Choroid plexus epithelial cell (primary cell): ENCODE data around the gene TM4SF20.

Source experiments
- DNase-seq: peaks from one replicate; pipeline ENCODE4 v3.0.0-alpha.2; 2010; ENCODE audit warnings: low read depth
- H3K4me3 ChIP-seq: 2 replicates; pipeline ENCODE4 v1.5.1; 2011; ENCODE audit warnings: low read depth, mild to moderate bottlenecking, control low read depth, low read length, moderate library complexity
- TF ChIP-seq, protein P1 (sequence below): conservative IDR thresholded peaks from 2 replicates; pipeline ENCODE4 v1.5.1; 2011; ENCODE audit warnings: low read depth, mild to moderate bottlenecking, control low read depth, inconsistent platforms, low read length, moderate library complexity

Gene TM4SF20

GRCh38 chr2:227410191-227410590 is 31.1 kb upstream of the TM4SF20 start:
- TF ChIP-seq, protein P1, sequence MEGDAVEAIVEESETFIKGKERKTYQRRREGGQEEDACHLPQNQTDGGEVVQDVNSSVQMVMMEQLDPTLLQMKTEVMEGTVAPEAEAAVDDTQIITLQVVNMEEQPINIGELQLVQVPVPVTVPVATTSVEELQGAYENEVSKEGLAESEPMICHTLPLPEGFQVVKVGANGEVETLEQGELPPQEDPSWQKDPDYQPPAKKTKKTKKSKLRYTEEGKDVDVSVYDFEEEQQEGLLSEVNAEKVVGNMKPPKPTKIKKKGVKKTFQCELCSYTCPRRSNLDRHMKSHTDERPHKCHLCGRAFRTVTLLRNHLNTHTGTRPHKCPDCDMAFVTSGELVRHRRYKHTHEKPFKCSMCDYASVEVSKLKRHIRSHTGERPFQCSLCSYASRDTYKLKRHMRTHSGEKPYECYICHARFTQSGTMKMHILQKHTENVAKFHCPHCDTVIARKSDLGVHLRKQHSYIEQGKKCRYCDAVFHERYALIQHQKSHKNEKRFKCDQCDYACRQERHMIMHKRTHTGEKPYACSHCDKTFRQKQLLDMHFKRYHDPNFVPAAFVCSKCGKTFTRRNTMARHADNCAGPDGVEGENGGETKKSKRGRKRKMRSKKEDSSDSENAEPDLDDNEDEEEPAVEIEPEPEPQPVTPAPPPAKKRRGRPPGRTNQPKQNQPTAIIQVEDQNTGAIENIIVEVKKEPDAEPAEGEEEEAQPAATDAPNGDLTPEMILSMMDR, result no peak
- H3K4me3 ChIP-seq, result no peak overlapping the region
- no peak for DNase-seq

DNA sequence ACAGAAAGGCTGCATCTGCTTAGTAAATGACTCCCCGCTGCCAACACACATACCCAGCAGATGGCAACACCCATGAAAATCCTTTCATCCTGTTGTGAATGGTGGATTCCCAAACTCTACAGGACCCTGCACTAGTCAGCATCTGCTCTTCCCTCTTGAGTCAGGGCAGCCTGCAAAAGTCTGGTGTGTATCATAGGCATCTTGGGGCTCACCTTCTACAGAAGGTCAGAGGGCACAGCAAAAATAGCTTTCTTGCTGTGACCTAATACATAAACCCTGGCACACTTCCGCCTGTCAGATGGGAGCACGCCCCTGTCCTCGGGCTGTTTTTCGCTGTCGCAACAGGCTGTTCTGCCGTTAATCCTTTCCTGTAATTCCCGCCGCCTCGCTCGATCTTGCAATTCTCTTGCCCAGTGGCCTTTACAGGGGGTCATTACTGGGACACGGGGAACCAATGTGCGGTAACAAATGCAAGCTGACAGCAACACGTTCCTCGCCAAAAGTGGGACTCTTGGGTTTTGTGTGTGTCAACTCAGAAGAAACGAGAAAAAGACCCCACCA is 28.6 kb upstream of the TM4SF20 start:
- no peak overlapping the region for H3K4me3 ChIP-seq
- peak; percentile 39 for DNase-seq
- TF ChIP-seq, protein P1, result no peak

DNA sequence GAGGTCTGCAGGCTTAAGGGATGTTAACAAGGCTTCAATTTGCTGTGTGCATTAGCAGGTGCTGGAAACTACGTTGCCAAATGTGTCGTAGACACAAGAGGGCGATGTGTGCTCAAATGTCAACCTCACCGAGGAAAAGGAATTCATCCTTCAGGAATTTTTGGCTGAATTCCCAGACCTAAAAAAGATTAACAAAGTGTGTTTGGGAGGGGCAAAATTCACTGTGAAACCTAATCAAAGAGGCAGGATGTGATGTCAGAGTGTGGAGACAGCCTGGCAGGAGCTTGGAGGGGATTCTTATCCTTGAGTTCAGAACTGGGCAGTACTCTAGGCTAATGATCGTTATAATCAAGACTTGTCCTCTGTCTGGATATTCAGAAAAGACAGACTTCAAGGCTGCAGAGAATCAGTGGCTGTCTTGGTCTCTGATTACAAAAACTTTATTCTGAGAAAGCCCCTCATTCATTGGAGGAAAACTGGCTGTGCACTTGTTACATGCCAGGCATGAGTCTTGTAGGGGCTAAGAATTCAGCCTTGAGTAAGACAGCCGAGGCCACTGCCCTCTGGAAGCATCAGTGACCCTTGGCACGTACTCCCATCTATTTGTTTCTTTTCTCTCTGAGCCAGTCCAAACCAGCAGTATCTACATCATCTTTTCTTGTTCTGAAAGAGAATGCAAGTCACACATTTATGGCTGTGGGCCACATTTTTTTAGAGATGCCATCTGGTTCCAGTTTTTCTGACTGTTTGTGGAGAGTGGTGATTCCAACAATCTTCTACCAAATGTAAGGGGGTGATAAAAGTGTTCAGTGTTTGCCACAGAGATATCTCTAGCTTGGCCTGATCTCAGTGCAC is 27.3 kb upstream of the TM4SF20 start:
- H3K4me3 ChIP-seq, result no peak overlapping the region
- TF ChIP-seq, protein P1, result peak; percentile 81
- DNase-seq, result peak; percentile 96

- no peak overlapping the region for H3K4me3 ChIP-seq
- TF ChIP-seq, protein P1, result no peak
- no peak for DNase-seq
Measured at GRCh38 chr2:227404585-227405271, 25.6 kb upstream of the TM4SF20 start.

DNA sequence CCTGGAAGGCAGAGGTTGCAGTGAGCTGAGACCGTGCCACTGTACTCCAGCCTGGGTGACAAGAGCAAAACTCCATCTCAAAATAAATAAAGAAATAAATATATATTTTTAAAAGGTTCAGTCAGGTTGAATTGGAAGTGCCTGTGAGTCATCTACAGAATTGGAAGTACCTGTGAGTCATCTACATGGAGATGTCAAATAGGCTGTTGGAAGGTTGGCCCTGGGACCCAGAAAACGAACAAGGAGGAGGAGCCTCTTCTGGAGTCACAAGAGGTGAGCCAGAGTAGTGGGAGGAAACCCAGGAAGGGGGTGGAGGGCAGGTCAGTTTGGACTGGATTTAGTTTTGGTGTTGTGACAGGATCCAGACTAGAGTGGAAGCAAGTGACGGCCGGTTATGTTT is 23.9 kb upstream of the TM4SF20 start:
- DNase-seq, result no peak
- H3K4me3 ChIP-seq, result no peak overlapping the region
- TF ChIP-seq, protein P1, result no peak

- DNase-seq, result no peak
- TF ChIP-seq, protein P1, result no peak
- no peak overlapping the region for H3K4me3 ChIP-seq
Measured at GRCh38 chr2:227402321-227402720, 23.2 kb upstream of the TM4SF20 start.
